HG03520 (cell line): ENCODE measurements around the gene TMEM165.
A peak's percentile ranks its signal among the peaks of the same experiment; 100 is the strongest.

Experiments used
- ATAC-seq: cut with Tn5 transposase; IDR thresholded peaks from one replicate; pipeline ENCODE4 v1.9.1; 2021; ENCODE audit warnings: mild to moderate bottlenecking, moderate library complexity; ENCODE audit not compliant: unreplicated experiment

The TMEM165 gene

GRCh38 chr4:55366621-55367020 lies 29.1 kb upstream of the TMEM165 start:
- ATAC-seq, result no peak

GRCh38 chr4:55367084-55367722 lies 28.6 kb upstream of the TMEM165 start:
- ATAC-seq, result no peak

GRCh38 chr4:55369968-55370367 lies 25.8 kb upstream of the TMEM165 start:
- no peak for ATAC-seq

GRCh38 chr4:55372259-55372658 lies 23.5 kb upstream of the TMEM165 start:
- ATAC-seq, result no peak

- no peak for ATAC-seq
These were observed 22.3 kb upstream of the TMEM165 start for GRCh38 chr4:55373461-55373860.

- no peak for ATAC-seq
These were observed 19.1 kb upstream of the TMEM165 start for GRCh38 chr4:55376698-55377097.

- no peak for ATAC-seq
These were observed 16.9 kb upstream of the TMEM165 start for GRCh38 chr4:55378617-55379467.

- ATAC-seq, result no peak
These were observed 15.2 kb upstream of the TMEM165 start for GRCh38 chr4:55380576-55380975.

- no peak for ATAC-seq
These were observed 14.3 kb upstream of the TMEM165 start for GRCh38 chr4:55381502-55381901.

- no peak for ATAC-seq
These were observed 13.2 kb upstream of the TMEM165 start for GRCh38 chr4:55382488-55383003.

GRCh38 chr4:55385201-55385649 lies 10.5 kb upstream of the TMEM165 start:
- ATAC-seq, result no peak

- peak; percentile 87 for ATAC-seq
These were observed 9.7 kb upstream of the TMEM165 start for GRCh38 chr4:55386073-55386472.

- ATAC-seq, result no peak
These were observed 8.9 kb upstream of the TMEM165 start for GRCh38 chr4:55386840-55387239.

- no peak for ATAC-seq
These were observed 2.1 kb upstream of the TMEM165 start for GRCh38 chr4:55393461-55394320.

GRCh38 chr4:55395218-55395528 lies 584 bp upstream of the TMEM165 start:
- ATAC-seq, result peak; percentile 0

- ATAC-seq, result peak; percentile 14
These were observed 760 bp downstream of the TMEM165 start for GRCh38 chr4:55396308-55397125.

GRCh38 chr4:55397126-55397436 lies 1.3 kb downstream of the TMEM165 start:
- no peak for ATAC-seq

GRCh38 chr4:55397520-55398321 lies 2.0 kb downstream of the TMEM165 start:
- no peak for ATAC-seq

- ATAC-seq, result no peak
These were observed 2.7 kb downstream of the TMEM165 start for GRCh38 chr4:55398461-55398860.

- no peak for ATAC-seq
These were observed 3.2 kb downstream of the TMEM165 start for GRCh38 chr4:55398966-55399365.
